HTERT RPE-1 (cell line): ENCODE results near the gene ACOX2.

ENCODE experiments used
- in situ Hi-C: fragments of 300-500 bp; cut with MboI; formaldehyde crosslinking; loops from 4 replicates; pipeline ENCODE4 v1.14.3; 2020; ENCODE audit warnings: low sequenced_read_pairs

The ACOX2 gene

DNA sequence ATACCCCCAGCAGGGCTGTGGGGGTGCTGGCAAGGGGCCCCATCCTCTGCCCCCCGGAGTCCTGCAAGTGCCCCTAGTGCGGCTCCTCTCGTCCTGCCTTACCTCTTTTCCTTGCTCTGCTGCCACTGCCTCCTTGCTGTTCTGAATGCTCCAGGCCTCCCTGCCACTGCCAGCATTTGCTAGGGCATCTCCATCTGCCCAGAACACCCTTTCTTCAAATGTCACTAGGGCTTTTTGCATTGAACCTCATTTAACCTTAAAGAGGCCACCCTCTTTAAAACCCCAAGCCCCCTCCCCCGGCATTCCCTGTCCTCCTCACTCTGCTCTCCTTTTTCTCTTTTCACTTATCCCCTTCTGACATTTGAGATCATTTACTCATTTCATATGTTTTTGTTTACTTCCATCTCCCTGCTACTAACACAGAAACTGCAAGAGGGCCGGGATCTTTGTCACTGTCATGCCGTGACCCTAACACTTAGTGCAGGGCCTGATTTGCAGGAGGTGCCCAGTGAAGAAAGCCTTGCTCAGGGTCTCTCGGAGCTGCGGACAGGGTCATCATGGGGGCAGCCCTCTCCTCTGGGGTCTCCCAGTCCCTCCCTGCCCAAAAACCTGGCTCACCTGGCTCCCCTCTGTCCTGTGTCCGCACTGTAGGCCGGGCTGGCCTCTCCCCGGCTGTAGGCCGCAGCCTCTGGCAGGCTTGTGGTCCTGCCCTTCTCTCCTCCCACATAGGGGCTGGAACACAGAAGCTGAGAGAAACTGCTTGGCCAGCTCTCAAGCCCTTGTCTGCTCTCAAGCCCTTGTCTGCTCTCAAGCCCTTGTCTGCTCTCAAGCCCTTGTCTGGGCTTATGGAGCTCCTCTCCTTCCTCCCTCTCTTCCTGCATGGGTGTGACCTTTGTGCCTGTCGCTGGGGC is at the start of gene ACOX2:
TSS of gene ACOX2 (minus strand) at position 690 of the 911 bp plus-strand sequence. CDS start 2,084 bp downstream, outside the sequence.
- in situ Hi-C loops, result no loop called here

DNA sequence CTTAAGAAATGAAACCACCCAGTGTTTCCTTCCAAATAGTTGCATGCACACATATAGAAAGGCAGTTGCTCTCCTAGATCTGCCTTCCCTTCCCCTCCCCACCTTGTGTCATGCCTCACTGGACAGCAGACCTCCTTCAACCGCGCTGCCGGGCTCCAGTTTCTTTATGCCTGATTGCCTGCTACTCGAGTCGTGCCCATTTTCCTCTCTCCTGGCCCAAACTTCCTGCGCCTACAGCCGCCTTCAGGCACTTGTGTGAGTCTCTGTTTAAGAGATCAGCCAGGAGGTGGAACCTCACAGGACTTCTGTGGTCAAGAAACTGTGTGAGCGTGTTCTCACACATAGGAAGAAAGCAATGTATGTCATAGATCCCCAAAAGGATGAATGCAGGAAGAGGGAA is 49.0 kb upstream of the ACOX2 start:
- in situ Hi-C loops, result no loop called here

DNA sequence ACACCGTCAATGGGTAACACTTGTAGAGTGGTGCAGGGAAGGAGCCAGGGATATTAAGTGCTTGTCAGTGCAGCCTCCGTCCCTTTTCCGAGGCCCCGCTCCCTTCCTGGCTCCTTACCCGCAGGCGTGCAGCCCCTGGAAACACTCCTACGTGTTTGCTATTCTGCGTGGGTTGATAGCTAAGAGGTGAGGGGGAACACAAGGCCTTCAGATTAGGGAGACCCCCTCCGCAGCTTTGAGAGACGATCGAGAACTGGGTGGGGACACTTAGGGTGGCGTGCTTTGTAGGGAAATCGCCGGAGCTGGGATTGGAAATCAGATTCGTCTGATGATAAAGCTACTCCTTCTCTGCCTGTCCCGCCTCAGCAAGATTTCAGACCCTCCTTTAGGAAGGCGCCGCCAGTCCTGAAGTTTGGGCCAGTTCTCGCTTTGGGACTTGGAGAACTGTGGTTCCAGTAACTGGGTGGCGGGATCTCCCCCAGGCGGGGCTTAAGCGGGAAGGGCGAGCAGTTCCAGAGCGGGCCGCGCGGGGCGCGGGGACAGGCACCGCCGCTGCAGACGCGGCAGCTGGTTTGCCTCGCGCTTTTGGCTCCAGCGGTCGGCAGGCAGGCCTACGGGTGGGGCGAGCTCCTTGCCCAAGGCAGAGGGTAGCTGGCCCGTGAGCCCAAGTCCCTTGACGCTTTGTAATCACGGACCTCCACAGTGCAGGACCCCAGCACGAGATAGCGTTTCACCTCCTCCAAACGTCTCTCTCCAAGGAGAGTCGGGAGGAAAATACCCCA is 48.2 kb upstream of the ACOX2 start:
- in situ Hi-C loops, result no loop called here

DNA sequence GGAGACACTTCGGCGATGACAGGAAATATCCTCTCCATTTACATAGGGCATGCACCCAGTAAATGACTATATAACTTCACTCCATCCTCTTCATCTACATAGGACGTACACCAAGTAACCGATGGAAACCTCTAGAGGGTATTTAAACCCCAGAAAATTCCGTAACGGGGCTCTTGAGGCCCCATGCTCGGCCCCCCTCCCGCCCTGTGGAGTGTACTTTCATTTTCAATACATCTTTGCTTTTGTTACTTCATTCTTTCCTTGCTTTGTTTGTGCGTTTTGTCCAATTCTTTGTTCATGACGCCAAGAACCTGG is 47.7 kb upstream of the ACOX2 start:
- in situ Hi-C loops, result no loop called here

DNA sequence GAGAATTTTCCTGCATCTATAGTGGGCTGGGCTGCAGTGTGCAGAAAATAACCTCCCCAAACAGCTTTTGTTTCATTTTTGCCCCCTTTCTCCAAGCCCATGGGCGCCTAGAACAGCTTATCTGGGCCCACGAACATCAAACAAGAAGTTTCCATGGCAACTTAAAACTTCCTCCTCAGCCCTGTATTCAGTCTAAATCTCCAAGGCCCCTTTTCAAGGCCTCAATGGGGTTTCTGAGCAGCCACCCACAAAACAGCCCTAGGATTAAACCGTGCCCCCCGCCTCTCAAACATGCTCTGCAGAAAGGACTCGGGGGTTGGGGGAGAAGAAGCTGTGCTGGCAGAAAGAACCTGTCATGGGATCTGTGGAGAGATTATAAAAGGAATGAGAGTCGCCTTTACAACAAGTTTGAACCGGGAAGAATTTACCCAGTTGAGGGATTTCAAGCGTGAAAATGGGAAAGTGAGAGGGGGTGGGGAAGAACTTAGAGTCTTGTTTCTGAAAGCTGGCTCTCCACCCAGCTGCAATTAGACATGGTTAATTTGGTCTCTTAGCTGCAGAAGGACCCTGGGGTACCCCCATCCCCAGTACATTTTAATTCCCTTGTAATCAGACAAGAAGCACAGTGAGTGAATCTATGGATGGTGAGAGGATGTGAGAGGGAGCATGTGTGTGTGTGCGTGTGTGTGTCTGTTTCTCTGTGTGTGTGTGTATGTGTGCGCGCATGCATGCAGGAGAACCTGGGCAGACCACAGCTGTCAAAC is 44.5 kb upstream of the ACOX2 start:
- in situ Hi-C loops, result no loop called here

DNA sequence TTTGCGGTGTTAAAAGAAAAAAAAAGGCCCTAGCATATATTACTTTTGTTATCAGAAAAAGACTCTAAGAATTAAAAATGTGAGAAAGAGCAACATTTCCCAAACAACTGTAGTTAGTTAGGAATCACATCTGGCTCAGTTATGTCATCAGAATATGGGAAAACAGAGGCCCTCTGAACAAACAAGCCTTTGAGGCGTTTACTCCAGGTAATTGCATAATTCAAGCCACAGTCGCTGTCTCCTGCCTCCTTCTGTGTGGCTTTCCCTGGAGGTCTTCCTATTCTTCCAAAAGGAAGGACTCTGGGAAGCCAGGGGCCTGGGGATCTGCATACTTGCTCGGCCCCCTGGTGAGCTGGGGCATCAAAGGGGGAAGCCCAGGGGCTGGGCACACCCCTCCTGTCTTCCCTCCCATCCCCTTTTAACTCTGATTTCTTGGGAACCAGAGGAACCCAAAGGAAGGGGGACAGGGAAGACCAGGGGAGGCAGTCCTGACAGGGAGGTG is 43.9 kb upstream of the ACOX2 start:
- in situ Hi-C loops, result no loop called here

DNA sequence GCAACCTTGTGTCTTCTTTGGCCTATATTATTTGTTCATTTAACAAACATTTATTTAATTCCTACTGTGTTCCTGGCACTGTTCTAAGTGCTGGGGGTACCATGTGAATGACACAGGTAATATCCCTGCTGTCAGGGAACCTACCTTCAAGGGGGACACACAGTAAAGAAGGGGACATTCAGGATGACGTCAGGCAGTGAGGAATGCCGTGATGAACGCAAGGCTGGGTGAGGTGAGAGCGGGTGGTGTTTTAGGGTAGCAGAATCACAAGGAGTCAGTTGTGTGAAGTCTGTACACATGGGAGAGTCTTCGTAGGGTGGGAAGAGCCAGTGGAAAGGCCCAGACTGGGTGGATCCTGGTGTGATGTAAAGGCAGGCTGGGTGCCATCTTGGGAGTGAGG is 41.9 kb upstream of the ACOX2 start:
- in situ Hi-C loops, result no loop called here

DNA sequence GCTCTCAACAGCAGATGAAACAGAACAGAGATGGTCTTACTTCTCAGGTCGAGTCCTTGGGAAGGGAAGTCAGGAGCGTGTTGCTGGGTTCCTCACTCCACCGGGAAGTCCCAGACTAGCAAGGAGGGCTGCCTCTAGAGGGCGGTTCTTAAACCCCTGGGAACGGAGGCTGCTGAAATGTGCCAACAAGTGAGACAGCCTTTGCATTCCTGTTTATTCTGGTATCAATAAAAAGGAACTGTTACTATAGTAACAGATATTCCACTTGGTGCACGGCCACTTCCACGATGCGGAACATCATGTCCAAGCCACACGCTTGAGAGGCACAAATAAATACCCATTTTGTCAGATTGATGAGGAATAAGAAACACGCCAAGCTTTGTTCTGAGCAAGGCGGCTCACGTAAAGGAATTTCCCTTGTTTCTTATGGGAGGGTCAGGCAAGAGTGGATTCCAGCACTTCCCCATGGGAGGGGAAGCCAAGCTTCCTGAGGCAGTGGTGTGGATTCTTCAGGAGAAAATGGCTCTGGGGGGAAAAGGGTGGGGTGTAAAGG is 40.4 kb upstream of the ACOX2 start, which contains the start of gene FAM107A:
TSS of gene FAM107A (minus strand) at position 123 of the 553 bp plus-strand sequence. CDS start 7,531 bp downstream, outside the sequence.
- in situ Hi-C loops, result no loop called here

DNA sequence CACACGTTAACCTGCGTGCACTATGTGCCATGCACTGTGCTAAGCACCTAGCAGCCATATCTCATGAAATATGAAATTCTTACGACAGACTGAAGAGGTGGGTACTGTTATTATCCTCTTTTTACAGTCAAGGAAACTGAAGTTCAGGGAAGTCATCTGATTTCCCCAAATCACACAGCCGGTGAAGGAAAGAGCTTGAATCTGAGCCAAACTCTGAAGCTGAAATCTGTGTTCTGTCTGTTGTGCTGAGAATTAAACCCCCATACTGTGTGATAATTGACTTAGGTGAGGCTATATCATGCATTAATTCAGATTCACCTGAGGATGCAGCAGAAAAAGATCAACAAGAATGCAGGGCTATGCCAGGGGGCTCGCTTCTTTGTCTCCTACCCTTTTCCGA is 39.7 kb upstream of the ACOX2 start:
- in situ Hi-C loops, result no loop called here

DNA sequence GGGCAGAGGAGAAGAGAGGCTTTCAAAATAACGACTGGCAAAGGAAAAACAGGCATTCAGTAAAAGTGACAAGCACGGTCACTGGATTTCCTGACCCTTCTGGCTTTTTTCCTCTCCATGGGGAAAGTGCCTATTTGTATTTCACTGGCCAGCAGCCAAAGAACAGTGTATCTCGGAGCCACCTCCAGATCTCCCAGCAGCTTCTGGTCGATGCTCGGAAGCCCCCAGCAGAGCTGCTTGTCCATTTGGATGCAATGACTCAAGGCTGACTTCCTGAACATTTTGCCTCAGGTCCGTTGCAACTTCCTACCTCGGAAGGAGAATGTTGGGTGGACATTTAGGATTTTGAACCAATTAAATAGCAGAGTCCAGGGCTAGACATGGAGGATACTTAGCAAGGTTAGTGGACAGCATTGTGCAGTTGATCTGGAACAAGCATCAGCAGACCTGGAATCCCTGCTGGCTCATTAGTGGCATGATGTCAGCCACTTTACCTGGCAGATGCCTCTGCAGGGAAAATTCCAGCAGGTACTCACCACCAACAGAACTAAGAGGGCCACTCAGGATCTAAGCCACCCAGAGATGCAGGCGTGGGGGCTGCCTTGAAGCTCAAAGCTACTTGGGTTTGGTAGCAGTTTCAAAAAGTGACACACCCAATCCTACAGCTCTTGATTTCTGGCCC is 39.1 kb upstream of the ACOX2 start:
- in situ Hi-C loops, result no loop called here

DNA sequence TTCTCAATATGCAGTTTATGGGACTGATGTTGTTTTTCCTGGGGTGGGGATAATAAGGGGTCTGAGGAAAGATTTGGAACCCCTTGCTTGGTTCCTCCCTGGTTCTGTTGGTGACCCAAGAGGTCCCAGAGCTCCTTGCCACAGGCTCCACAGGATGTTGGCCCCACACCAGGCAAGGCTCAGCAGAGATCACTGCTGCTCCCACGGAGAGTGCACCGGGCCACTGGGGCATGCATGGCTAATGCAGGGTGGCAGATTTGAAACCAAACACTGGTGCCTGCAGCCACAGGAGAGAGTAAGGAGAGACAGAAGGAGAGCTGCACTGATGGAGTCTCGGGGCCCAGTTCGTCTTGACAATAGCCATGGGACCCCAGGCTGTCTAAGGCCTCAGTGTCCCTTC is 37.7 kb upstream of the ACOX2 start:
- in situ Hi-C loops, result no loop called here

DNA sequence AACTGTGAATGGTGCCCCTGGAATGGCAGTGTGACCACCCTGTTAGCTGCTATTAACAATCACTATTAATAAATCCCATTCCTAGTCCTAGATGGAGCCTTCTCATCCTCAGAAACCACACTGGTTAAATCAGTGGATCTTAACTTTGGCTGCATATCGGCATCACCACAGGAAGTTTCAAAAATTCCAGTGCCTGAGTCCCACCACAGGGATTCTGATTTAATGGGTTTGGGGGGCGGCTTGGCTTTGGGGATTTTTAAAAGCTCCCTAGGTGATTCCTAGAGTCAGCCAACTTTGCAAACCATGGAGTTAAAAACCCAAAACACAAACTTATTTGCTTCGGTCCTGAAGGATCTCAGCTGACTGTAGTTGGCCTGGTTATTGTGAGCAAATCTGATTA is 37.1 kb upstream of the ACOX2 start:
- in situ Hi-C loops, result no loop called here

DNA sequence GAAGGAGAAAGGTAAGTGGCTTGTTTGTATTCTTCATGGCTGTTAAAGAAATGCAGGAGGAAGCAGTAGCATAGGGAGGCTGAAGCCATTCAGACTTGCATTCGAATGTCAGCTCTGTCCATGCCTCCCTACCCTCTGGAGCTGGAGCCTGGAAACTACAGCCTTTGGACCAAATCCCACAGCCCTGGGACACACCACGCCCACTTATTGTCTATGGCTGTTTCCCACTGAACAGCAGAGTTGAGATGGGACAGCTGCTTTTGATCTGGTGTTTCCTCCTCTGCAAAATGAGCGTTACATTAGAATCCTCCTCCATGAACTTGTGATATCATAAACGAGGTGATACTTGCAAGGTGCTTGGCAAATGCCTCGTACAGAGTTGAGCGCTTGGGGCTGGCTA is 36.6 kb upstream of the ACOX2 start:
- in situ Hi-C loops, result no loop called here

DNA sequence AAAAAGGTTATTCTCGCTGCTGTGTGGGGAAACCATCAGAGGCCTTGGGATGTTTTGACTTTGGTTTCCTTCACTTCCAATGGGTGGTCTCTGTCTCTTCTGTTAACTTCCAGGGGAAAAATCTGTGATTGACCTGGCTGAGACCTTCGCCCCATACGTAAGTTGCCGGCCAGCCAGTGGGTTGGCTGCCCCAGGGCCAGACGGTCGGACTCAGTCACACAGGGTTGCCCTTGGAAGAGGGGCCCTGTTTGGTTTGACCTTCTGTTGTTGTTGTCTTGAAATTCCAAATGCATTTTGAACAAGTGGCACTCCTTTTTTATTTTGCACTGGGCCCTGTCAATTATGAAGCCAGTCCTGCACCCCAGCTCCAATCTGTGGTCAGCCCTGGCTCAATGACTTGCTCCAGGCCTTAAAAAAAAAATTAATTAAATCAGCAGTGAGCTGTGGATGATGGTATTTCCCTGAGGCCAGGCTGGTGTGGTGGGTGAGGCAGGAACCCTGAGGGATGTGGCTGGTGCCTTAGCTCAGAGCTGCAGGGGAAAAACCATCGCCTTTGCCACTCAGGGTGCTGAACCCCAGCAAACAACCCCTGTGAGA is 35.7 kb upstream of the ACOX2 start:
- in situ Hi-C loops, result no loop called here

DNA sequence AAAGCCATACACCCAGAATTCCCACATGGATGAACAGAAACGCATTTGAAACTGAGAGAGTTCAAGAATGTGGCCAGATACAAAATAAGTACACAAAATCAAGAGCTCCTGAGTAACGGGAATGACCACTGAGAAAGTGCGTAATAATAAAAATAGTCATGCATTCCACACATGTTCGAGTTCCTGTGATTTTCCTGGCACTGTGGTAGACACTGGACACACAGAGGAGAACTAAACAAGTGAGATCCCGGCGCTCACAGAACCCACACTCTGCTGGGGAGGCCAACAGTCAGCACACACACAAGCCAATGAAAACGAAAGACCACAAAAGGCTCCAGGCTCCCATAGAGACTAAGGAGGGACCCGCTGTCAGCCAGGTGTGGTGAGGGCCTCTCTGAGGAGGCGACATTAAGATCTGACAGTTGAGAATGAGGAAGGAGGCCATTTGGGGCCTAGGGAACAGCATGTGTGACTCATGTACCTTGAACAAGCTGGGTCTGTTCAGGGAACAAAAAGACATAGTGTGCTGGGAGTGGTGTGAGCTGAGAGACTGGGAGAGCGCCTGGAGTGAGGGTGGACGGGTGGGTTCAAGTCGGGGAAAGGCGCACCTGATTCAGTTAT is 35.1 kb upstream of the ACOX2 start:
- in situ Hi-C loops, result no loop called here

DNA sequence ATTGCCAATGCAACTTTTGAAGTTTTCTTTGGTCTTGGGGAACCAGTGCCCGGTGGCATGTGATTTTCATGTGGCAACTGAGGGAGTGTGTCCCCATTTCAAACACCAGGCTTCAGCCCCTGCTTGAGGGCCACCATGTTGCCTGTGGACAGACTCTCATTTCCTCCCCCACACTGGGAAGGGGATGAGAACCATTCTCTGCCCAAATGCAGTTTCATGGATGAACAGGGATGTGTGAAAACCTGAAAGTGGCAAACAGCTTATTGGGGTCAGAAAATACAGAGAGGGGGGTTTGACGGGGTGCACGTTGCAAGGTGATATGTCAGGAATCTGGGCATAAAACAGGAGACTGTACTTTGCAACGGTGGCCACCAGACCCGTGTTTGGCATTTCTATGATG is 33.9 kb upstream of the ACOX2 start:
- in situ Hi-C loops, result no loop called here

DNA sequence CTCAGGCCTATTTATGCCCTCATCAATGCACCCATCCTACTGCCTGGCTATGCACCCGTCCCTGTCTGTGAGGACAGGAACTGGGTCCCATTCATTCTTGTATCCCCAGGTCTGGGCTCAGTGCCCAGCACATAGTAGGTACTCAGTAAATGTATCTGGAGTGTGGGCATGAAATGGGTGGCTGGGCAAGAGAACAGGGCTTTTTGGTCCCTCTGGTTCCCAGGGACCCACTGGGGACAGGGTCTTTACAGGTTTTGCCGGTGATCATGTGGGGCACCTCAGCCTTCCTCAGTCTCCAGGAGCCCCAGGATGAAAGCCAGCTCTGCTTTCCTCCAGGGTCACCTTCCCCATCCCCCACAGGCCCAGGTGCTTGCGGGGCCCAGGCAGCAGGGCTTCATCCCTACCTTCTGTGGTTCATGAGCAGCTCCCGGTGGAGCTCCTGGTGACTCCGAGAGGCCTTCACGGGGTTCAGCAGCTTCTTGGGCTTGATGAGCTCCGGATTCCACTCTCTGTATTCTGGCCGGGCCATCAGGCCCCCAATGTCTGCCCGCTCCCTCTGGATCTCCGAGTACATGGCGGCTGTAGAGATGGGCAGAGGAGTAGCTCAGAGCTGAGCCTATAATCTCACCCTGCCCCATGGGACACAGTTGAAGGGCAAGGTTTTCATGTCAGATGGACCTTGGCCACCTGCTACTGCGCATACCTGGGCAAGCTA is 32.5 kb upstream of the ACOX2 start:
- in situ Hi-C loops, result no loop called here

DNA sequence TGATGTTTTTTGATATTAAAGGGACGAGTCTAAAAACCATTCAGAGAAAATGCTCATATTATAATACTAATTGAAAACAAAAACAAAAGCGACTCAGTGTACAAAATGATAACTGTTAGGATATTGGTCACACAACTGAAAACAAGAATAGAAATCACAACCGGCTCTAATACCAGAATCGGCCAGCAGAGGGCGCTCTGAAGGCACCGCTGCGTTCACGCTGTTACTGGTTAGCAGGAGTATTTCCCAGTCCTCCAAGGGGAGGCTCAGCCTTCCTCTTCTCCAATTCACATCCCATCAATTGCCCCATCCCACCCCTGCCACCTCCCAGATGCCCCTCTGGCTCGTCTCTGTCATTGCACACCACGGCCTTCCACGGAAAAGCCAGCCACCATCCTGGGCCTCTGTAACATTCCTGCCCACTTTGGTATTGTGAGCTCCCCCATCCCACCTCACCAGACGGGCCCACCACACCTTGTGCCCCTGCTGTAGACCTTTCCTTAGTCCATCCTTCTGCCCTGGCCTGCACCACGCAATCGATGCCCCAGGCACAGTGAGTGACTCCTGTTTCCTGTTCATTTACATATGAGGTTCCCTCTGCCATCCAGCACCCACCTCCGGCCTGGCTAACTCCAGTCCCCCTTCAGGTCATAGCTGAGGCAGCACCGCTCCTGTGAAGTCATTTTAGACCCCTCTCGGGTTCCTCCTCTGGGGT is 31.7 kb upstream of the ACOX2 start:
- in situ Hi-C loops, result no loop called here
